Ramos (cell line): ENCODE data around the gene PRDM9.
"Not testable (repeated sequence)": the region's sequence is repeated elsewhere in the genome, so short reads cannot be mapped to it uniquely, and the experiment has no call there.

ENCODE experiments used
- in situ Hi-C: fragments of 300-500 bp; cut with MboI; formaldehyde crosslinking; loops from one replicate; pipeline ENCODE4 v1.14.3; 2022; ENCODE audit warnings: low sequenced_read_pairs; ENCODE audit not compliant: unreplicated experiment

The PRDM9 gene

GRCh38 chr5:23507278-23507685, at the start of gene PRDM9:
TSS of gene PRDM9 (plus strand) at chr5:23507609. CDS start at chr5:23509034, 1,425 bp downstream.
- in situ Hi-C loops = no loop called here

GRCh38 chr5:23457780-23458179, 49.6 kb upstream of the PRDM9 start:
- in situ Hi-C loops = no loop called here

GRCh38 chr5:23459214-23459613, 48.2 kb upstream of the PRDM9 start:
- in situ Hi-C loops = no loop called here

- in situ Hi-C loops = no loop called here
These were observed 45.8 kb upstream of the PRDM9 start for GRCh38 chr5:23461576-23461975.

- in situ Hi-C loops = no loop called here
These were observed 41.0 kb upstream of the PRDM9 start for GRCh38 chr5:23466401-23466912.

GRCh38 chr5:23468658-23469057, 38.8 kb upstream of the PRDM9 start:
- in situ Hi-C loops = no loop called here

- in situ Hi-C loops = no loop called here
These were observed 33.5 kb upstream of the PRDM9 start for GRCh38 chr5:23473915-23474314.

- in situ Hi-C loops = no loop called here
These were observed 33.1 kb upstream of the PRDM9 start for GRCh38 chr5:23474315-23474714.

- in situ Hi-C loops = no loop called here
These were observed 30.8 kb upstream of the PRDM9 start for GRCh38 chr5:23476580-23476979.

- in situ Hi-C loops = no loop called here
These were observed 24.8 kb upstream of the PRDM9 start for GRCh38 chr5:23482642-23483041.

- in situ Hi-C loops = no loop called here
These were observed 24.3 kb upstream of the PRDM9 start for GRCh38 chr5:23483090-23483489.

- in situ Hi-C loops = no loop called here
These were observed 23.3 kb upstream of the PRDM9 start for GRCh38 chr5:23484096-23484495.

- in situ Hi-C loops = not testable (repeated sequence)
These were observed 21.2 kb upstream of the PRDM9 start for GRCh38 chr5:23486227-23486626.

- in situ Hi-C loops = no loop called here
These were observed 16.4 kb upstream of the PRDM9 start for GRCh38 chr5:23490993-23491392.

GRCh38 chr5:23494558-23494957, 12.9 kb upstream of the PRDM9 start:
- in situ Hi-C loops = no loop called here

GRCh38 chr5:23496576-23496975, 10.8 kb upstream of the PRDM9 start:
- in situ Hi-C loops = no loop called here

GRCh38 chr5:23506329-23507236, 826 bp upstream of the PRDM9 start:
- in situ Hi-C loops = no loop called here

- in situ Hi-C loops = not testable (repeated sequence)
These were observed 3.0 kb downstream of the PRDM9 start for GRCh38 chr5:23510434-23510833.

- in situ Hi-C loops = no loop called here
These were observed 15.1 kb downstream of the PRDM9 start for GRCh38 chr5:23522553-23522952.

GRCh38 chr5:23523031-23523430, 15.6 kb downstream of the PRDM9 start:
- in situ Hi-C loops = no loop called here

GRCh38 chr5:23523998-23524397, 16.6 kb downstream of the PRDM9 start:
- in situ Hi-C loops = no loop called here

GRCh38 chr5:23525751-23526150, 18.3 kb downstream of the PRDM9 start:
- in situ Hi-C loops = no loop called here
